AG04449 (cell line): Measurements from ENCODE around the gene ASCC1.

Experiments used
- CTCF ChIA-PET: fragments of 350-600 bp; formaldehyde crosslinking; extraction: SDS; loops from one replicate; lab custom pipeline; 2021; ENCODE audit warnings: antibody characterized with exemption; lab: Yijun Ruan, JAX
- POLR2A ChIA-PET: fragments of 400-600, 350-600 bp; formaldehyde crosslinking; extraction: SDS; loops from one replicate; lab custom pipeline; 2020; ENCODE audit warnings: antibody characterized with exemption, inconsistent platforms; lab: Yijun Ruan, JAX
- DNase-seq: peaks from one replicate; pipeline ENCODE4 v3.0.0-alpha.2; 2010; ENCODE audit warnings: low read depth, low spot score
- H3K4me3 ChIP-seq: 2 replicates; pipeline ENCODE4 v1.5.1; 2011; ENCODE audit warnings: low read depth, mild to moderate bottlenecking, control low read depth, low read length
- TF ChIP-seq, protein P1 (sequence below): IDR thresholded peaks from one replicate; pipeline ENCODE4 v1.5.1; 2011; ENCODE audit warnings: mild to moderate bottlenecking, moderate library complexity, low read length, control low read depth, inconsistent platforms; ENCODE audit not compliant: insufficient read depth; ENCODE audit errors: missing control alignments

Gene ASCC1

DNA sequence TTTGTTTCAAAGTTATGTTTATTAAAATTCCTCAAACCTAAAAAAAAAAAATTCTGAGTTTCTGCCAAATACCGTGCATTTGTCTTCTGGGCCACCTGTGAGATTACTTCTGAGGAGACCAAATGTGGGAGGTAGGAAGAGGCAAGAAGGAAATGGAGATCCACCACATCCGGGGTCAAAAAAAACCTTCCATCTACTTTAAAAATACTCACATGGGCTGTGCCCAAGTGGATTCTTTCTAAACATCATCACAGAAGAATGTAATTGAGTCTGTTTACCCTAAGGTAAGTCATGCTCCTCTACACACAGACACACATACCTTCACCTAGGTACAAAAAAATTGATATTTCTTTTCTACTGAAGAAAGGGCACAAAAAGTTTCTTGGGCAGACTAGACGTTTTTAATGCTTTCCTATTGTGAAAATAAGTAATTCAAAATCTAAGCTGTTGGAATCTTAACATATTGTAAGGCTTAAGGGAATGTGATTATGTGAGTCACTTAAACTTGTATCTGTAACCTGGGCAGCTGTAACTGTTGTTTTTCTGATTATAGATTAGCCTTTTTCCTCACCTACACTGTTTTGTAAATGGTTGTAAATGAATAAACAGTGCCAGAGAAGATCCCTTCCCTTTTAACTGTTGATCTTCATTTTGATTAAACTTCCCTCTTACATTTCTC lies 108.6 kb downstream of the ASCC1 start:
- no peak overlapping the region for H3K4me3 ChIP-seq
- TF ChIP-seq, protein P1, sequence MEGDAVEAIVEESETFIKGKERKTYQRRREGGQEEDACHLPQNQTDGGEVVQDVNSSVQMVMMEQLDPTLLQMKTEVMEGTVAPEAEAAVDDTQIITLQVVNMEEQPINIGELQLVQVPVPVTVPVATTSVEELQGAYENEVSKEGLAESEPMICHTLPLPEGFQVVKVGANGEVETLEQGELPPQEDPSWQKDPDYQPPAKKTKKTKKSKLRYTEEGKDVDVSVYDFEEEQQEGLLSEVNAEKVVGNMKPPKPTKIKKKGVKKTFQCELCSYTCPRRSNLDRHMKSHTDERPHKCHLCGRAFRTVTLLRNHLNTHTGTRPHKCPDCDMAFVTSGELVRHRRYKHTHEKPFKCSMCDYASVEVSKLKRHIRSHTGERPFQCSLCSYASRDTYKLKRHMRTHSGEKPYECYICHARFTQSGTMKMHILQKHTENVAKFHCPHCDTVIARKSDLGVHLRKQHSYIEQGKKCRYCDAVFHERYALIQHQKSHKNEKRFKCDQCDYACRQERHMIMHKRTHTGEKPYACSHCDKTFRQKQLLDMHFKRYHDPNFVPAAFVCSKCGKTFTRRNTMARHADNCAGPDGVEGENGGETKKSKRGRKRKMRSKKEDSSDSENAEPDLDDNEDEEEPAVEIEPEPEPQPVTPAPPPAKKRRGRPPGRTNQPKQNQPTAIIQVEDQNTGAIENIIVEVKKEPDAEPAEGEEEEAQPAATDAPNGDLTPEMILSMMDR = no peak
- no peak for DNase-seq
- ChIA-PET POLR2A (no interaction called here), CTCF (interaction anchor here (1.7 to 2.8 kb wide), 3 partner anchors 18 to 211 kb away, joined by 10 to 13 read pairs (median 10); no protein-coding TSS in a partner anchor)

DNA sequence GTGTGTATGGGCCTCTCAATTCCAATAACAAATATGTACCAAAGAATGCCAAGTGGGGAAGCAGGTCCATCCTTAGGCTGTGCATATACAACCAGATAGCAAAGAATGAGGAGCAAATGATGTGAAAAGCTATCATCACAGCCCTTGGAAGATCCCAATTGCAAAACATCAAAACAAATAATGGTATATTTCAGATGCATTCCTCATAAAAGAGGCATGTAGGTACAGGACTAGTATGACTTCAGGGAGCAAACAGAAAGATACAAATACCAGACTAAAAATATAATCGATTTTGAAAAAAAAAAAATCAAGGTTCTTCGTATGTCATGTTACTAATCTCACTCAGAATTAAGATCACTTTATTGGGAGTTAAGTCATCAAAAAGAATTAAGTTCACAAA lies 109.2 kb downstream of the ASCC1 start:
- no peak for DNase-seq
- CTCF ChIA-PET = interaction anchor here (2.8 kb wide), 1 partner anchor 210 kb away, joined by 10 read pairs; no protein-coding TSS in a partner anchor
- TF ChIP-seq, protein P1 = no peak
- POLR2A ChIA-PET = no interaction called here
- no peak overlapping the region for H3K4me3 ChIP-seq

DNA sequence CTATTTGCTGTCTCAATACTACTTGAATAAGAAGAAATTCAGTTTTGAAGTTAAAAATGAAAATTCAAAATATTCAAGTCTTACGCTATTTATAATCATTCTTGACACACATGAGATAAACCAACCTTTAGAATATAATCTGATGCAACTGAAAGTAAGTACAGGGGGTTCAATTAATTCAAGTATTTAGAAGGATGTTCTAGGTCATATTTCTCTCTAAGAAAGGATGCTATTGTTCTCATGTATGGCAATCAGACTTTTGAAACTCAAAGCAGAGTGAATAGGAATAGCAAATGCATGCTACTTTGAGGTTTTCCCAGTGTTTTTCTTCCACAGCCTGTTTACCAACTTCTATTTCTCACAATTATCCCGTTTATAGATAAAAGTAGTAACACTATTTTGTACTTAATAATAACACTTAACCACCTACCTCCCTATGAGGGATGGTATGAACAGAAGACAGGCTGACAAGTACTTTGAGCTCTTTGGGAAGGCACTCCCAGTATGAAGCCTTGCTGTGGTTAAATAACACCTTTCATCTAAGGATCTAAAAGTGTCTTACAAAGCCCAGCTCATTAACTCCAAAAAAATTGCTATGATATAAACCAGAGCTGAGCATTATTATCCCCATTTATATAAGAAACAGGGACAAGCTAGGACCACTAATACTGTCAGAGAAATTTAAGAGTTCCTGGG lies 109.8 kb downstream of the ASCC1 start:
- DNase-seq = no peak
- TF ChIP-seq, protein P1 = no peak
- POLR2A ChIA-PET = no interaction called here
- no peak overlapping the region for H3K4me3 ChIP-seq
- CTCF ChIA-PET = interaction anchor here (2.8 kb wide), 1 partner anchor 210 kb away, joined by 10 read pairs; no protein-coding TSS in a partner anchor

DNA sequence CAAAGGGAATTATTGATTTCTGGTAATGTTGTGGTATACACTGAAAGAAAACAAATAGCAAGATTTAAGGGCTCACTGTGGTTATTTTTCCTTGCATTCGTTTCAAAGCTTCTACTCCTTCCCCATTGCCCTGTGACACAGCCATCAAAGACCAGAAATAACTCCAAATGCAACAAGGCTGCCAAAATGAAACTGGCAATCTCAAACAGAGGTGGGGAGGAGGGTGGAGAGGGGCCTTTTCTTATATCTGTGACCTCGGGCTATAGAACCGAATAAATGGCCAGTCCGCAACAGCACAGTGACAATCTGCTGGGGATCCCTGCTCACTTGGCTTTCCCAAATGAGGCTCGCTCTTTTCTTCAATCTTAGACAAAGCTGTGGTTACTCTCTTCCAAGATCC lies 110.4 kb downstream of the ASCC1 start:
- TF ChIP-seq, protein P1 = no peak
- H3K4me3 ChIP-seq = no peak overlapping the region
- CTCF ChIA-PET = no interaction called here
- DNase-seq = no peak
- POLR2A ChIA-PET = no interaction called here

DNA sequence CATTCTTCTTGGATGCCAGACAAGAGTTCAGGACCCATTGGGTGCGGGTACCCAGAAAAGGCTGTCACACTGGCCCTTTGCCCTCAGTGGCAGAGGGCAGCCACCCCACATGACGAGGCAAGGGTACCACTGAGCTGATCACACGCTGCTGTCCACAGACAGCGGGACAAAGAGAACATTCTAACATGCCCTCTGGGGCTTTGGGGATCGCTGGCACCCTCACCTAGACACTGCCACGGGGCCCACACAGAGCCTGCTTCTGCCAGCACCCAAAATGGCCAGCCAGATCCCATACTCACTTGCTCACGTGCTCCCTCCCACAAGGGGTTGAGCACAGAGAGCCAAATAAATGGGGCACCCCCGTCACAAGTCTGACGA lies 111.0 kb downstream of the ASCC1 start:
- DNase-seq = no peak
- ChIA-PET CTCF (no interaction called here), POLR2A (no interaction called here)
- TF ChIP-seq, protein P1 = no peak
- H3K4me3 ChIP-seq = no peak overlapping the region

DNA sequence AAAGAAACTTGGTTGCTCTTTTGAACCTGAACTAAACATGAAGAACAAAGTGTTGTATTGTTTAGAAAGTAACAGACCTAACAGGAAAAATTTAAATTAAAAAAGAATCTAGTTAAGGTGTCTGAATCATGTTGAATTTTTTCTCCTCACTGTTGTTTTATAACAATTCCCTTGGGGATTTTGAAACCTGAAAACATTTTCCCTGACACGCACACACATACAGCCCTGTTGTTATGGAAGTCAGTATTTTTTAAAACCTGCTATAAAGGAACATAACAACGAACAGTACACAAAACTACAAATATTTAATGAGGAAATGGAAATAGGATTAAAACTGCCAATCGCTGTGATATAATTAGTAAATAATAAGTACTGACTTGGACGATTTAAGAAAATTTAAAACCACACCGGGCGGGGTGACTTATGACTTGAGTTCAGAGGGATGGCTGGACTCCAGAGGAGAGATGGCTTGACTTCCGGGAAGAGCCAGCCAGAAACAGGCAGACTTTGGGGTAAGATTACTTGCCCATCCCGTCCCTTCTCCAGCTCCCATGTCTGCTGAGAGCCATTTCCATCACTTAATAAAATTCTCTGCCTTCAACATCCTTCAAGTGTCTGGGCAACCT lies 111.5 kb downstream of the ASCC1 start:
- no peak overlapping the region for H3K4me3 ChIP-seq
- TF ChIP-seq, protein P1 = no peak
- POLR2A ChIA-PET = no interaction called here
- no peak for DNase-seq
- CTCF ChIA-PET = interaction anchor here (1.0 to 1.2 kb wide), 2 partner anchors 17 to 208 kb away, joined by 3 read pairs; no protein-coding TSS in a partner anchor
